NB4 (cell line): ENCODE measurements around the gene SLC66A2.

Source experiments
- DNase-seq: peaks from one replicate; pipeline ENCODE4 v3.0.0; 2010; ENCODE audit warnings: low read depth
- H3K4me3 ChIP-seq: one replicate; pipeline ENCODE4 v1.5.1; 2011; ENCODE audit warnings: mild to moderate bottlenecking, low read depth, low read length, moderate library complexity
- MAX ChIP-seq: IDR thresholded peaks from 2 replicates; pipeline ENCODE4 v1.6.1; 2011; ENCODE audit warnings: low read depth, low read length
- MYC ChIP-seq: IDR thresholded peaks from 2 replicates; pipeline ENCODE4 v1.6.1; 2011; ENCODE audit warnings: low read depth, low read length
- POLR2A ChIP-seq: IDR thresholded peaks from 2 replicates; pipeline ENCODE4 v1.6.1; 2011; ENCODE audit warnings: mild to moderate bottlenecking; ENCODE audit not compliant: insufficient read length; ENCODE audit errors: extremely low read depth
- TF ChIP-seq, protein P1 (sequence below): IDR thresholded peaks from one replicate; pipeline ENCODE4 v1.5.1; 2012; ENCODE audit warnings: low read depth, low read length

Gene SLC66A2

DNA sequence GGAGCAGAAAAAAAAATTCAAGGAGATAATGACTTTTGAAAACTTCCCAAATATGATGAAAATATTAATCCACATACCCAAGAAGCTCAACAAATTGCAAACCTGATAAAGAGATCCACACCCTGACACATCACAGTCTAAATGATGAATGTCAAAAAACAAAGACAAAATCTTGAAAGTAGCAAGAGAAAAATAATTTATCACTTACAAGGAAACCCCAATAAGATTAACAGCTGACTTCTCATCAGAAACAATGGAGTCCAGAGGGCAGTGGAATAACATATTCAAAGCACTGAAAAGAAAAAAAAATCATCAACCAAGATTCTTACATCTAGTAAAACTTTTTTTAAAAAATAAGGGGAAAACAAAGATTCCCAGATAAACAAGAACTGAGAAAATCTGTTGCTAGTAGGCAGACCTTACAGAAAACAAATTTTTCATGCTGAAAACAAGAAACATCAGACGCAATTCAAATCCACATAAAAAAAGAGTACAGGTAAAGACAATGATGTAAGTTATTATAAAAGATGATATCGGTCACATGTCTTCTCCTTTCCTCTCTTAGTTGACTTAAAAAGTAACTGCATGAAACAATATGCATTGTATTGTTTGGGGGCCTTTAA lies 21.3 kb downstream of the SLC66A2 start:
- DNase-seq: no peak
- TF ChIP-seq MYC (no peak), POLR2A (no peak), MAX (no peak)
- TF ChIP-seq, protein P1, sequence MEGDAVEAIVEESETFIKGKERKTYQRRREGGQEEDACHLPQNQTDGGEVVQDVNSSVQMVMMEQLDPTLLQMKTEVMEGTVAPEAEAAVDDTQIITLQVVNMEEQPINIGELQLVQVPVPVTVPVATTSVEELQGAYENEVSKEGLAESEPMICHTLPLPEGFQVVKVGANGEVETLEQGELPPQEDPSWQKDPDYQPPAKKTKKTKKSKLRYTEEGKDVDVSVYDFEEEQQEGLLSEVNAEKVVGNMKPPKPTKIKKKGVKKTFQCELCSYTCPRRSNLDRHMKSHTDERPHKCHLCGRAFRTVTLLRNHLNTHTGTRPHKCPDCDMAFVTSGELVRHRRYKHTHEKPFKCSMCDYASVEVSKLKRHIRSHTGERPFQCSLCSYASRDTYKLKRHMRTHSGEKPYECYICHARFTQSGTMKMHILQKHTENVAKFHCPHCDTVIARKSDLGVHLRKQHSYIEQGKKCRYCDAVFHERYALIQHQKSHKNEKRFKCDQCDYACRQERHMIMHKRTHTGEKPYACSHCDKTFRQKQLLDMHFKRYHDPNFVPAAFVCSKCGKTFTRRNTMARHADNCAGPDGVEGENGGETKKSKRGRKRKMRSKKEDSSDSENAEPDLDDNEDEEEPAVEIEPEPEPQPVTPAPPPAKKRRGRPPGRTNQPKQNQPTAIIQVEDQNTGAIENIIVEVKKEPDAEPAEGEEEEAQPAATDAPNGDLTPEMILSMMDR: no peak
- no peak overlapping the region for H3K4me3 ChIP-seq

DNA sequence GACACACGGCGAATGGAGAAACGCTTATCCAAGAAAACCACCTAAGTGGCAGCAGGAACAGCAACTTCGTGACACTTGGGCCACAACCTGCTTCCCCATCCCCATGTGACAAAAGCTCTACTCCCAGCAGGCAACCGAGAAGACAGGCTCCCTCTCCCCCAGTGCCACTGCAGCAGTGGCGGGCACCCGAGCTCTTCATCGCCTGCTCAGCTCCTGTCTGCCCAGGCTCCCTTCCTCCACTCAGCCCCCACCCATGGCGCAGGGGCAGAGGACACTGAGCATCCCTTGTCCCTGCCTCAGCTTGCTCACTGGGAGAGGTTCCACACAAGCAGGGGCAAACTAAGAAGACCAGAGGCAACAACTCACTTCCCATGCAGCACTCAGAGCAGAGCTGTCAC lies 22.9 kb downstream of the SLC66A2 start:
- H3K4me3 ChIP-seq: no peak overlapping the region
- no peak for DNase-seq
- TF ChIP-seq MYC (no peak), POLR2A (no peak), MAX (no peak)
- TF ChIP-seq, protein P1: no peak

- DNase-seq: no peak
Measured at GRCh38 chr18:79927607-79928562, 23.6 kb downstream of the SLC66A2 start.

DNA sequence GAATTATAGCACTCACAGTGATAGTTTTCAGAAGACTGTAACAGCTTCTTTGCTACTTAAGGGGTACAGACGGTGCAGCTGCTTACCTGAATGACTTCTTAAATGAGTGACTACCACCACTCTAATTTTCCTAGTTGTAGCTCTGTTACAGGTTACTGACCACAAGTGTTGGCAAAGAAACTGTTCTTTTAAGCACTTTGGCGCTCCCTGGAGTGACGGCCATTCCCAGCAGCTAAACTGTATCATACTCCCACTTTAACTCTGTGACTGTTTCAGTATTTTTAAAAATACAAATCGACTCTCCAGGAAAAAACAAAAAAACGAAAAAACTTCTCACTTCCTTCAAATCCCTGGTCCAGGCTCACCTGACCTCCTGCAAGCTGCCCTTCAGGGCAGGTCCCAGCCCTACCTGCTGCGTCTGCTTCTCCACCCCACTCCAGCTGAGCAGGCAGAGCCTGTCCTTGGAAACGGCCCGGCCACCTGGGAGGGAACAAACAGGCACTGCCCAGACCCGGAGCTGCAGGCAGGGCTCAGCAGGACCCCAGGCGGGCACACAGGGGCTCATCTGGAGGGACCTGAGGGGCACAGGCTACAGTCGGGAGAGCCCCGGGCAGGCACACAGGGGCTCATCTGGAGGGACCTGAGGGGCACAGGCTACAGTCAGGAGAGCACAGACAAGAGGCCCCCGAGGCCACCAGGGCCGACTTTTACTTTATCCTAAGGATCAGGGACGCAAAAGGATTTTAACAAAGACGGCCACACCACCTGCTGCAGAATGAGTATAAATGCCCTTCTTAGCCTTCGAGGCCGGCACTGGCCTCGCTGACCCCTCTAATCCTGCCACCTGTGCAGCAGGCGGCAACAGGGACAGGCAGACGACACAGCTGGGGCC lies 24.5 kb downstream of the SLC66A2 start:
- DNase-seq: no peak
- TF ChIP-seq, protein P1: no peak
- no peak for TF ChIP-seq MAX
- no peak for TF ChIP-seq MYC
- TF ChIP-seq POLR2A: no peak
- no peak overlapping the region for H3K4me3 ChIP-seq

More at GRCh38 chr18:79927607-79928562, 23.6 kb downstream of the SLC66A2 start:
- no peak overlapping the region for H3K4me3 ChIP-seq
- TF ChIP-seq POLR2A: no peak
- TF ChIP-seq, protein P1: no peak
- TF ChIP-seq MAX: no peak
- no peak for TF ChIP-seq MYC

DNA sequence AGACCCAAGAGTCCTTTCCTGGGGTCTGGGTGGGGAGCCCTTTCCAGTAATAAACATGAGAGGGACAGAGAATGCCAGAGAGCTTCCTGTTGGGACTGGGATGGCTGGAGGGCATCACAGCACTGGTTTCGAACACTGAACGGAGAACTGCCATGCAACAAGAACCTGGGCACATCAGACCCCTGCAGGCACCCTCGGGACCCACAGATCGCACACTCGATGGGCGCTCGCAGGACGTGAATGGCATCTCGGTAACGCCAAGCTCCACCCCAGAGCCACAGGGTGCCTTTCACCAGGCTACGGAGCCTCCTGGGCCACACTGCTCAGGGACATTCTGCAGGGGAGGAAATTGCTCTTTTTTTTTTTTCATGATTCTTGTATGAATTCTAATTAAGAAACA lies 25.1 kb downstream of the SLC66A2 start:
- no peak for TF ChIP-seq MYC
- TF ChIP-seq, protein P1: no peak
- no peak for TF ChIP-seq POLR2A
- TF ChIP-seq MAX: no peak
- no peak overlapping the region for H3K4me3 ChIP-seq
- no peak for DNase-seq
